ENCODE results near the gene SPAG8. TPM values are rescaled to one million over a fixed set of nuclear protein-coding genes. Genes with fewer than 3 reads are reported as not detected.

Gene SPAG8
- total RNA-seq, 1 donor from 2014 or later: 4.0 TPM

- no peaks in the 10 kb centered on the region for H3K9me3 Mint-ChIP-seq
- no peak overlapping the region for H3K27ac Mint-ChIP-seq
- POLR2A ChIA-PET: interaction anchor here (0.7 to 1.2 kb wide), 2 partner anchors 14 to 152 kb away, joined by 3 to 4 read pairs; partner anchors contain the start of gene FAM221B
- intact Hi-C loops (cut with micrococcal nuclease): no loop called here
- TF ChIP-seq, protein P1, sequence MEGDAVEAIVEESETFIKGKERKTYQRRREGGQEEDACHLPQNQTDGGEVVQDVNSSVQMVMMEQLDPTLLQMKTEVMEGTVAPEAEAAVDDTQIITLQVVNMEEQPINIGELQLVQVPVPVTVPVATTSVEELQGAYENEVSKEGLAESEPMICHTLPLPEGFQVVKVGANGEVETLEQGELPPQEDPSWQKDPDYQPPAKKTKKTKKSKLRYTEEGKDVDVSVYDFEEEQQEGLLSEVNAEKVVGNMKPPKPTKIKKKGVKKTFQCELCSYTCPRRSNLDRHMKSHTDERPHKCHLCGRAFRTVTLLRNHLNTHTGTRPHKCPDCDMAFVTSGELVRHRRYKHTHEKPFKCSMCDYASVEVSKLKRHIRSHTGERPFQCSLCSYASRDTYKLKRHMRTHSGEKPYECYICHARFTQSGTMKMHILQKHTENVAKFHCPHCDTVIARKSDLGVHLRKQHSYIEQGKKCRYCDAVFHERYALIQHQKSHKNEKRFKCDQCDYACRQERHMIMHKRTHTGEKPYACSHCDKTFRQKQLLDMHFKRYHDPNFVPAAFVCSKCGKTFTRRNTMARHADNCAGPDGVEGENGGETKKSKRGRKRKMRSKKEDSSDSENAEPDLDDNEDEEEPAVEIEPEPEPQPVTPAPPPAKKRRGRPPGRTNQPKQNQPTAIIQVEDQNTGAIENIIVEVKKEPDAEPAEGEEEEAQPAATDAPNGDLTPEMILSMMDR (IDR thresholded peaks at IDR 0.05): no peak
- peaks cover 68% of the 10 kb centered on the region for H3K4me1 Mint-ChIP-seq
- H3K27me3 Mint-ChIP-seq: no peaks in the 10 kb centered on the region
- H3K4me3 Mint-ChIP-seq: no peak overlapping the region
- peak; percentile 45 for ATAC-seq (ENCODE audit: low read depth)
- CTCF ChIA-PET: interaction anchor here (0.8 to 2.1 kb wide), 3 partner anchors 9 to 16 kb away, joined by 3 to 10 read pairs (median 4); partner anchors contain the start of gene TMEM8B
- no peaks in the 10 kb centered on the region for H3K36me3 Mint-ChIP-seq (ENCODE audit: low read depth)
- DNase-seq: no peak
Observed at GRCh38 chr9:35842795-35843194, 30.7 kb upstream of the SPAG8 start.

GRCh38 chr9:35842020-35842745, 30.1 kb upstream of the SPAG8 start:
- ATAC-seq (ENCODE audit: low read depth) (no peak), DNase-seq (no peak)
- ChIA-PET POLR2A (interaction anchor here (0.7 to 1.2 kb wide), 2 partner anchors 13 to 151 kb away, joined by 3 to 4 read pairs; partner anchors contain the start of gene FAM221B), CTCF (interaction anchor here (0.8 to 2.1 kb wide), 4 partner anchors 8 to 1670 kb away, joined by 3 to 10 read pairs (median 4); partner anchors contain the start of gene TMEM8B)
- no peak overlapping the region for H3K27ac Mint-ChIP-seq
- H3K9me3 Mint-ChIP-seq: no peaks in the 10 kb centered on the region
- H3K36me3 Mint-ChIP-seq (ENCODE audit: low read depth): no peaks in the 10 kb centered on the region
- TF ChIP-seq, protein P1 (IDR thresholded peaks at IDR 0.05): no peak
- intact Hi-C loops (cut with micrococcal nuclease): no loop called here
- H3K27me3 Mint-ChIP-seq: no peaks in the 10 kb centered on the region
- H3K4me3 Mint-ChIP-seq: no peak overlapping the region
- H3K4me1 Mint-ChIP-seq: peaks cover 62% of the 10 kb centered on the region

GRCh38 chr9:35841645-35841900, 29.5 kb upstream of the SPAG8 start:
- H3K4me3 Mint-ChIP-seq: no peak overlapping the region
- H3K9me3 Mint-ChIP-seq: no peaks in the 10 kb centered on the region
- POLR2A ChIA-PET: interaction anchor here (1.2 to 1.4 kb wide), 2 partner anchors 13 to 27 kb away, joined by 3 to 4 read pairs; partner anchors contain the start of genes FAM221B and HINT2
- no peaks in the 10 kb centered on the region for H3K36me3 Mint-ChIP-seq (ENCODE audit: low read depth)
- DNase-seq (no peak), ATAC-seq (ENCODE audit: low read depth) (no peak)
- CTCF ChIA-PET: interaction anchor here (0.8 to 2.1 kb wide), 3 partner anchors 13 to 1670 kb away, joined by 3 to 10 read pairs (median 4); partner anchors contain the start of gene TMEM8B
- peaks cover 56% of the 10 kb centered on the region for H3K4me1 Mint-ChIP-seq
- H3K27me3 Mint-ChIP-seq: no peaks in the 10 kb centered on the region
- TF ChIP-seq, protein P1 (IDR thresholded peaks at IDR 0.05): no peak
- intact Hi-C loops (cut with micrococcal nuclease): no loop called here
- no peak overlapping the region for H3K27ac Mint-ChIP-seq

- ChIA-PET POLR2A (interaction anchor here (1.2 to 1.4 kb wide), 2 partner anchors 12 to 27 kb away, joined by 3 to 4 read pairs; partner anchors contain the start of genes FAM221B and HINT2), CTCF (interaction anchor here (0.8 to 6.0 kb wide), 4 partner anchors 14 to 1669 kb away, joined by 3 to 28 read pairs (median 8); no protein-coding TSS in a partner anchor)
- no peak overlapping the region for H3K4me3 Mint-ChIP-seq
- H3K36me3 Mint-ChIP-seq (ENCODE audit: low read depth): no peaks in the 10 kb centered on the region
- intact Hi-C loops (cut with micrococcal nuclease): no loop called here
- H3K4me1 Mint-ChIP-seq: peaks cover 53% of the 10 kb centered on the region
- H3K27me3 Mint-ChIP-seq: no peaks in the 10 kb centered on the region
- TF ChIP-seq, protein P1 (IDR thresholded peaks at IDR 0.05): no peak
- H3K9me3 Mint-ChIP-seq: no peaks in the 10 kb centered on the region
- ATAC-seq (ENCODE audit: low read depth) (no peak), DNase-seq (no peak)
- H3K27ac Mint-ChIP-seq: no peak overlapping the region
Observed at GRCh38 chr9:35840881-35841644, 29.0 kb upstream of the SPAG8 start.
